Gastroesophageal sphincter (tissue), 3 donors: ENCODE data around the gene CLSTN1.

Experiments used
- EP300 ChIP-seq: sonication (generic); formaldehyde crosslinking; IDR thresholded peaks from one replicate; pipeline ENCODE4 v1.6.1; 2017; ENCODE audit warnings: antibody characterized with exemption, mild to moderate bottlenecking
- POLR2A ChIP-seq, 2 donors: fragments of 450-650 bp; IDR thresholded peaks; one replicate each; pipeline ENCODE4 v1.6.1; 2017; ENCODE audit warnings: antibody characterized with exemption in 2 of 2, mild to moderate bottlenecking in 2 of 2, moderate library complexity in 1 of 2
- TF ChIP-seq, protein P1 (sequence below), 4 experiments: fragments of 200-600 bp in 2 of 4; fragments of 450-650 bp in 2 of 4; sonication (generic) in 1 of 4; IDR thresholded peaks; one replicate each; pipeline ENCODE4 v1.5.1; 2017 to 2019; ENCODE audit warnings: antibody characterized with exemption in 4 of 4, mild to moderate bottlenecking in 2 of 4, moderate library complexity in 2 of 4

DNA sequence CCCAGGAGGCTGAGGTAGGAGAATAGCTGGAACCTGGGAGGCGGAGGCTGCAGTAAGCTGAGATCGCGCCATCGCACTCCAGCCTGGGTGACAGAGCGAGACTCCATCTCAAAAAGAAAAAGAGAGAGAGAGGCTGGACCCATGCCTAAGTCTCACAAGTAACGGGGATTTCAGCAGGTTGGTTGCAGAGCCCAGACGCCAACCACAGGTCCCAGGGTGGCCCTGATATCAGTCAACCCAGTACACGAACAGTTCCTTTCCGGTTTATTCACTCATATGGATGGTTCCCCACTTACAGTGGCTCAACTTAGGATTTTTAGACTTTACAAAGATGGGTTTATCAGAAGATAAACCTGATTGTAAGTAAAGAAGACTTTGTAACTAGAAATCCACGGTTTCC, 40.9 kb downstream of the CLSTN1 start:
- TF ChIP-seq, protein P1, sequence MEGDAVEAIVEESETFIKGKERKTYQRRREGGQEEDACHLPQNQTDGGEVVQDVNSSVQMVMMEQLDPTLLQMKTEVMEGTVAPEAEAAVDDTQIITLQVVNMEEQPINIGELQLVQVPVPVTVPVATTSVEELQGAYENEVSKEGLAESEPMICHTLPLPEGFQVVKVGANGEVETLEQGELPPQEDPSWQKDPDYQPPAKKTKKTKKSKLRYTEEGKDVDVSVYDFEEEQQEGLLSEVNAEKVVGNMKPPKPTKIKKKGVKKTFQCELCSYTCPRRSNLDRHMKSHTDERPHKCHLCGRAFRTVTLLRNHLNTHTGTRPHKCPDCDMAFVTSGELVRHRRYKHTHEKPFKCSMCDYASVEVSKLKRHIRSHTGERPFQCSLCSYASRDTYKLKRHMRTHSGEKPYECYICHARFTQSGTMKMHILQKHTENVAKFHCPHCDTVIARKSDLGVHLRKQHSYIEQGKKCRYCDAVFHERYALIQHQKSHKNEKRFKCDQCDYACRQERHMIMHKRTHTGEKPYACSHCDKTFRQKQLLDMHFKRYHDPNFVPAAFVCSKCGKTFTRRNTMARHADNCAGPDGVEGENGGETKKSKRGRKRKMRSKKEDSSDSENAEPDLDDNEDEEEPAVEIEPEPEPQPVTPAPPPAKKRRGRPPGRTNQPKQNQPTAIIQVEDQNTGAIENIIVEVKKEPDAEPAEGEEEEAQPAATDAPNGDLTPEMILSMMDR (IDR thresholded peaks at IDR 0.05): no peak
- TF ChIP-seq EP300: no peak
- no peak for TF ChIP-seq POLR2A (IDR thresholded peaks at IDR 0.05)
